ENCODE measurements around the gene POLR2M.

POLR2M gene

GRCh38 chr15:57706405-57707209, at the start of gene POLR2M:
TSS of gene POLR2M (plus strand) at chr15:57706714. CDS start at chr15:57706843, 129 bp downstream.
- peak; percentile 99 for DNase-seq (ENCODE audit: low spot score)

- no peak for DNase-seq (ENCODE audit: low spot score)
These were observed 48.9 kb upstream of the POLR2M start for GRCh38 chr15:57657619-57658018.

DNA sequence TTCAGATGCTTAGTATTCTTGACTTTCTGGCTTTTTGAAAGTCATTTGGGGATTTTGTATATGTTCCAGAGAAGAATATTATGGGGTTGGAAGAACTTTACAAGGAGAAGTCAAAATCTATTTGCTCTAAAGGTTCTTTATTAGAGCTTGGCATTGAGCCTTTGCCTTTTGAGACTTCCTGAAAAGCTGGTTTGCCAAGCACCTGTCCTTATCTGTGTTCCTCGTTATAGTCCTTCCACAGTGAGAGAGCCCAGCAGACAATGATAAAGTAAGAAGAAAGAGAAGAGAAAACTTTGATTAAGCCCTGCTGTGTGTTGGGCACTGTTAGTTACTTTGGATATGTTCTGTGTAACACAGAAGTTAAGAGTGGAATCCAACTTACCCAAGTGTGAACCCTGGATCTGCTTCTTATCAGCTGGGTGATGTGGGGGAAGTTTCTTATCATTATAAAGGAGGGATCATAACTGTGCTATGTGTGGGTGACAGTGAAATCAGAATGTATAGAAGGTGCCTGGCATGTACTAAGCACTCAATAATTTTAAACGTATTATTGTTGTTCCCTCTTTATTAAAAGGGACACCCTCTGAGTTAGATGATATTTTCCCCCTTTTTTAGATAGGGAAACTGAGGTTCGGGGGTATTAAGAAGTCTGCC, 44.3 kb upstream of the POLR2M start:
- DNase-seq (ENCODE audit: low spot score) = no peak

DNA sequence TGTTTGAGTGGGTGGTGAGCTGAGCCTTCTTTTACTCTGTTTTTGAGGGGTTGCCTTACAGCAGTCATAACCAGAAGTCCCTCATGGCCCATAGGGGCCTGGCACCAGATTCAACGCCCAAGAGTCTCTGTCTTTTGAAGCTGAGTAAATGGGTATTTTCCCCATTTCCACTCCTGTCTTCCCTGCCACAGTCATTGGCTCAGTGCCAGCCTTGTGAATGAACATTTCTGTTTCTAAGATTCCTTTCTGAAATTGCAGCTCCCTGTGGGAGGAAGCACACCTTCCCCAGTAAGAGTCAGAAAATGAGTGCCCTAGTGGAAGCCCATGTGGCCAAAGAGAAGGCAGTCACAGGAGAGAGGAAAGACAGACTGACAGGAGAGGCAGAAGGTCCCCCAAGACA, 43.7 kb upstream of the POLR2M start:
- DNase-seq (ENCODE audit: low spot score) = no peak

DNA sequence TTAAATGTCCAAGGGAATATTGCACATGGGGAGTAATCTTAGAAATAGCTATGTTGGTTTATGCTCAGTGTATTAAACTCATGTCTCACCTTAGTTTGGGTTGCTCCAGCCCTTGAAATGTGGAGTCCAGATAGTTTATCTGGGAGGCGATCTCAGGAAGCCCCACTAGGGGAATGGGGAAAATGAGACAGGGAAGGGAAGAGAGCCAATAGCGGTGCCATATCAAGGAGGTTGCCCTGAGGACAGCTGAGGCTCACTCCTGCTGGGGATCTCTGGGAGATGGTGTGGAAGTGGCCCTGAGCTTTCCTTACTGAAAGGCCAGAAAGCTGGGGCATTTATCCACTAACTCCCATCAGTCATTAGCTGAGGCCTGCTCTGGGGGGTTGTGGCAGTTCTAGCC, 43.3 kb upstream of the POLR2M start:
- no peak for DNase-seq (ENCODE audit: low spot score)

DNA sequence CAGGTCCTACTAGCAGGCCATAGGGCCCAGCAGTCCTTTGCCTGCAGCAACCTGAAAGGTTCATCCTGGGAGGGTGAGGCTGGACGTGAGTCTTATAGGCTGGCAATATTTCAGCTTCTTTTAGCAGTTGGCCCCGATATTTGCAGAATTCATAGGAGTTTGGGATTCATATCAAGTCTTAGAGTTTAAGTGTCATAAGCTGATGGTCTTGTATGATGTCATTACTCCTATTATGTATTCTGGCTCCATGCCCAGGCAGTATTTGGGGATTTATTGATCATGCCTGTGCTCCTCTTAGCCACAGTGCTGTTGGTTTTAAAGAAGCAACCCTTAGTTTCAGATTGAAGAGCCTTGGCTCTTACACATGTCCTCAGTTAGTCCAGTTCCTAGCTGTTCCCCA, 41.3 kb upstream of the POLR2M start:
- DNase-seq (ENCODE audit: low spot score) = no peak

DNA sequence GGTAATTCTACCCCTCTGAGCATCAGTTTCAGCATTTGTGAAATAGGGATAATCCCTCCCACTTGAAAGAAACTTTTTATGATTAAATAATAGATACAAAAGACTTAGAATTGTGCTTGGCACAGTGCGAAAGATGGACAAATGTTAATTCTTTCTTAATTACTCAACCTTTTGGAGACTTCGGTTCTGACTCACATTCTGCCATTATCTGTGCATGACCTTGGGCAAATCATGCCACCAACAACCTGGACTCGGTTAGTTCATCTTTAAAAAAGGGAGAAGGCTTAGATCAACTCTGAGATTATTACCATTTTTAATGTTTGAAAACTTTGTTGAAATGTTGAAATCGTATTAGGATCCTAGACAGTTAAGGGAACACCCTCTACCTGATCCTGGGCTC, 40.6 kb upstream of the POLR2M start:
- no peak for DNase-seq (ENCODE audit: low spot score)

DNA sequence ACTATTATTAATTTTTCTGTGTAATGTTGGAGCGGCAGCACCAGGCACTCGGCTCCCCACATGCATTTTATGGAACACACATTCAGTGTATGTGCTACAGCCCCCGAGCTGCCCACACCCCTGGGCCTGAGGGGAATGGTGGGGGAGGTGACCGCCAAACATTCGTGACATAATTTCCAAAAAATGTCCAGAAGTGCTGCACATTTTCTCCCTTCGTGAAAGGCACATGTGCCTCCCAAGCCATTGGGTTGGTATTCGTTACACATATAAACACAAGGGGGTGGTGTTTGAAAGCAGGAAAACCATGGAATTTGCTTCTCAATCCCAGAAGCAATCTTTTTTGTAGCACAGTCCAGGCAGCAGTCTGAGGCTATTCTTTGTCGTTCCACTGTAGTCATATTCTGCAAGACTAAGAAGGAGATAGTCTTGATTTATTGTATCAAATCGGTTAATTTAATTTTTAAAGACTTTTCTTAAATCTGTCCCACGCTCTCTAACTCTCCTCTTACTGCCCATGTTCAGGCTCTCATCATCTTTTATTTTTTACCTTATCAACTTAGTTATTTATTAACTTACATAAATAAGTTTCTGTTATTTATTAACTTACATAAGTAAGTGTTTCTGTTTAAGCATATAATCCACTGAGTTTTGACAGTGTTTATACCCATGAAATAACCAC, 39.2 kb upstream of the POLR2M start:
- DNase-seq (ENCODE audit: low spot score) = peak; percentile 49

DNA sequence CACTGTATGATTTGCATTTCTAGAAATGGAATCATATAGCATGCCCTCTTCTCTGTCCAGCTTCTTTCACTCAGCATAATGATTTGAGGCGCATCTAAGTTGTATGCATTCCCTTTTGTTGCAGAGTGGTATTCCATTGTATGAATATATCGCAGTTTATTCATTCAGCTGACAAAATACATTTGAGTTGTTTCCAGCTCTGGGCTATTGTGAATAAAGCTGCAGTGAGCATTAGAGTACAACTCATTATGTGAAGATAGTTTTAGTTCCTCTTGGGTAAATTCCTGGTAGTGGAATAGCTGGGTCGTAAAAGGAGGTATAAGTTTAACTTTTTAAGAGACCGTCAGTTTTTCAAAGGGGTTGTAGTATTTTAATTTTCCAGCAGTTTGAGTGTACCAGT, 38.5 kb upstream of the POLR2M start:
- no peak for DNase-seq (ENCODE audit: low spot score)

DNA sequence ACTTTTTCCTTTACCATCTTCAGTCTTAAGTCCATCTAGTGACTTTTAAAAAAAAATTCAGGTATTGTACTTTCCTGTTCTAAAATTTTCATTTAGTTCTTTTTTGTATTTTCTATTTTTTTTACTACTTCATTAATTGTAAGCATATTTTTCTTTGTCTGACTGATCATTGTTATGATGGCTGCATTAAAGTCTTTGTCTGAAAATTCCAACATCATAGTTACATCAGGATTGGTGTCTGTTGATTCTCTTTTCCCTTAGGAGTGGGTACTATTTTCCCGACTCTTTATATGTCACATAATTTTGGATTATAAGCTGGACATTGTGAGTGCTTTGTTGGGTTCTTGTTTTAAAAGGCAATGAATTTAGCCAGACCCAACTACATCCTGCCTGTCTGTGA, 34.9 kb upstream of the POLR2M start:
- DNase-seq (ENCODE audit: low spot score) = no peak

DNA sequence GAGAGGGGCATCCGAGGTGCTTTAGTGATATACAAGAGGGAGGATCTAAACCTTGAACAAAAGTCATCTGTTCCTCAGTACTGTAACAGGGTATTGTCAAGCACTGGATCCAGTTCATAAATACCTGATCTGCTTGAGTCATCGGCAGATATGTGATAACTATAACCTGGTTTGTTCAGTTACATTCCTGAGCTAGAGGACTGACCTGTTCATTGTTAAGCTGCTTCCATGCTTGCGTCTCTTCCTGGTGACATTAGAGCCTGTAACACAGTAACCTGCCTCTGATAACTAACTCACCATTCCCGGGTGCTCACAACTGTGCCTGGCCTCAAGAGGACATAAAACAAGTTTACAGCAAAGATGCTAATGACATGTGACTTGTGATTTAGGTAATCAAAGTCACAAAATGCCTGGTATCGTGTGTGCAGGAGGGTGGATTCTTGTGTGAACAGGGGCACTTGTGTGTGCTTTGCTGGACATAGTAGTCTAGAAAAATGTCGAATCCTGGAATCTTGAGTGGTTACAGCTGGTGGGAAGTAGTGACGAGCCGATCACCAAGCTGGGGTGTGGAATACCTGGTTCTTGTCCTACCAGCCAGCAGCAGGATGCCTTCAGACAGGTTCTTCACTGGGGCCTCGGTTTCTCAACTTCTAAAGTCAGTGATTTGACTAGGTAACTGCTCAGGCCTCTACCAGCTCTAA, 30.9 kb upstream of the POLR2M start:
- DNase-seq (ENCODE audit: low spot score) = no peak

DNA sequence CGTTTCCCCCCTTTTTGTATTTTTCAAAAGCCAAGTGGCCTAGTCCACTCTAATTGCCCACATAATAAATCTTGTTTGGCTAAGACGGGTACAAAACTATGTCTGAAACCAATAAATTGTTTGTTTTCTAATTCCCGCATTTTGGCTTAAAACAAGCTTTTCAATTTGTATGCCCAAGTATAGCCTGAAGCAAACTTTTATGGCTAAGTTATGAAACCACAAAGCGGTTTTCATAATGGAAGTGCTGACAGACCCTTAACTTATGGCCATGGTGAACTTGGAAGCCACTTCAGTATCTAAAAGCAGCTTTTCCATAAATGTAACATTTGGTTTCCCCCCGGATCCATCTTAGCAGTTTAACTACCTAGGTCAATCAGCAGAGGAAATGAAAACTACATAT, 29.9 kb upstream of the POLR2M start:
- DNase-seq (ENCODE audit: low spot score) = no peak

DNA sequence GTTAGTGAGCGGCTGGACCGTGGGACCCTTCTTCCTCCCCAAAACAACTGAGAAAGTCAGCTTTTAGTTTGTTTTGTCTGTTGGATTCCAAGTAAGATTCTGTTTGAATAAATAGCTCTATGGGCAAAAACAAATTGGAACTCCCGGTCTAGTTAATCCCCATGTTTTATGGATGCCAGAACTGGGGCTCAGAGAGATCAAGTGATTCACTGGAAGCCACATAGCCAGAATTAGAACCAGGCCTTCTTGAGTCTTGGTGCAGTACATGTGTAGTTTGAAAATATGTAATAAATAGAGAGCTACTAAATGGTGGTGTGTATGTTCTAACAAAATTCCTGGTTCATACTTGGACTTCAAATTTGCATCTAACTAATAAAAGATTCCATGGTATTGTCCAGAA, 29.3 kb upstream of the POLR2M start:
- no peak for DNase-seq (ENCODE audit: low spot score)

- DNase-seq (ENCODE audit: low spot score) = peak; percentile 80
These were observed 26.5 kb upstream of the POLR2M start for GRCh38 chr15:57680021-57680420.

GRCh38 chr15:57681011-57681410, 25.5 kb upstream of the POLR2M start:
- no peak for DNase-seq (ENCODE audit: low spot score)

- no peak for DNase-seq (ENCODE audit: low spot score)
These were observed 23.0 kb upstream of the POLR2M start for GRCh38 chr15:57683481-57683880.

DNA sequence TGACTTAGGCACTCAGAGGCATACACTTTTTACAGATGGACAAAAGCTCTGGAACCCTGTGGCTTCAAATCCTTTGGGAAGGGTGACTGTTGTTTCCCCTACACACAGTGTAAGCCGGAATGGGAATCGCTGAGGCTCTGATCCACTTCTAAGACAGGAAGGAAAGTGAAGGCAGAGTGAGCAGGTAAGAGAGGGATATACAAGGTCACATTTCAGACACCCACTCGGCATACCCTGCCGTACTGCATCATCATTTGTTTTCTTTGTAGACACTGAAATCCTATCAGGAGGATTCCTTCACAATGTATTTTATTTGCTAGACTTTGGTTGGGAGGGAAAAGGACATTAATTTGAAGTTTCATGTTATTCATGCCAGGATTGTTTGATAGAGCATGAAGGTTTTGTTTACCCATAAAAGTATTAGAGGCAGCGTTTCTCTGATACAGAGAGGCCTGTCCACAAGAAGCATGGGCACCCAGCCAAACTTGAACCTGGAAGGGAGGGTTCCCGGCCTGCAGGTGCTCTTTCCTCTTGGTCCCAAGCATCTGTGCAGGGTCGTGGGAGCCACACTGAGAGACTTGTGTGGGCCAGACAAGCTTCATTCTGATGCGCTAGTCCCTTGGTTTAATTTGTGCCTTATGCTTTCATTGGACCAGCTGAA, 21.9 kb upstream of the POLR2M start:
- no peak for DNase-seq (ENCODE audit: low spot score)

DNA sequence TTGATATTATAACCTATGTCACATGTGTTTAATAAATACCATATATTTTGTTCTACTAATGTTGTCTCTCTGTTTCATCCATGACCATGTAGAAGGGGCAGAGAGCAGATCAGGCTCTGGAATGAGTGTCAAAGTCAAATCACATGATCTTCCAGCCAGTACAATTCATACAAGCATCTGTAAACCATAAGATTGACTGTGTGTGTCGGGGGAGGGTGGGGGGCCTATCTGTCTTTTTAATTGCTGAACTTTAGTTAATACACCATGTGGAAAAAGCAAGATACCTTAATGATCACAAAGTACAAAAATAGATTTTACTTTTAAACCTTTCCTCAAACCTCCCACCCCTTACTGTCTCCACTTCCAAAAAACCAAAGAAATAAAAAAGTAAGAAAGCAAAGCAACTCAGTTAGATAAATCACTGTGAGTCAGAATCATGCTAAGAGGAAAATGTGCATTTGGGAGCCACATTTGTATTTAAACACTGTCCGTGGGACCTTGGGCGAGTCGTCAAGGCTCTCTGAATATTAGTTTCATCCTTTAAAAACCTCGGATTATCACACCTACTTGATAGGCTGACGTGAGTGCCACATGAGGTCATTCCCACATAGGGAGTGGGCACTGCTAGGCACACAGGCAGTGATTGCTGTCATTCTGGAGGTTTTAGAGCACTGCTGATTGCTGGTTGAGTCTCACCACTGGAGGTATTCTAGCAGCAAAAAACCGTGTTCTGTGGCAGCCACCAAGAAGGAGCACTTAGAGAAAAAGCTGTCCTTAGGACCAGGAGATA, 21.0 kb upstream of the POLR2M start:
- DNase-seq (ENCODE audit: low spot score) = no peak

DNA sequence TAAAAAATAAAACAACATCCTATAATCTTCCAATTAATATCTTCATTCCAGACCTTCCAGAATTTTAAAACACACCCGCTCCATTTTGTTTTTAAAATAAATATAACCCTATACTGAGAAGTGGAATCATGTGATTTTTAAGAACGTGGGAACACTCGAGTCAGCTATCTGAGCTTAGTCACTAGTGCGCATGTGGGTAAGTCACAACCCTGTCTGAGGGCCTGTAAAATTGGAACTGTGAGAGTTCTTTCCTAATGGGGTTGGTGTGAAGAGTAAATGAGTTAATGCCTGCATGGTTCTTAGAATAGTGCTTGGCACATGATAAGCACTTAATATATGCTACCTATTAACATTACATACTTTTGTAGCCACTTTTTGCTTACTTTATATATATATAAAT, 19.9 kb upstream of the POLR2M start:
- no peak for DNase-seq (ENCODE audit: low spot score)

DNA sequence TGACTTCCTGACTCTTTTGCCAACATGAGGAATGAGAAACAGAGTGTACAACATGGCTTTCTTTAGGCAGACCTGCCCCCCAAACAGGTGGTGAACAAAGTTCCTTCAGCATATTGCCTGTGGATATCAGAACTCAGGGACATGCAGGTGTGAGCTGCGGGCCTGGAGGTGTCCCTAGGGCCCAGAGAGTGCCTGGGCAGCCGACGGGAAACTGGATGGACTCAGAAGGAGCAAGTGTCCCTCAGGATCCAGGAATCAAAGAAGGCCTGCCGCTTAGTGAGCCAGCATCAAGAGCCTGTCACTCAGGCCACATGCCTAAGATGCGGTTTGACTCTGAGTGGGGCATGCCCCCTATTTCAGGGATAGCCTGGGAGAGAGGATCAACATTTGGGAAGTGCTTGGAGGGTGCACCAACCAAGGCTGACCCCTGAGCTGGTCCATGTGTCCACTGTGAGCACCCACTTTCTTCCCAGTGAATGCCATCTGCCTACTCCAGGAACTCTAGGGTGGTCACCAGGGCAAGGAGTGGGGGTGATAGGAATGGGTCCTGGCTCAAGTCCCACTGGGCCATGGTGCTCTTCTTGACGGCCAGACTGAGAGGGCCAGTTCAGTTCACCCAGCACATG, 16.1 kb upstream of the POLR2M start:
- DNase-seq (ENCODE audit: low spot score) = no peak

DNA sequence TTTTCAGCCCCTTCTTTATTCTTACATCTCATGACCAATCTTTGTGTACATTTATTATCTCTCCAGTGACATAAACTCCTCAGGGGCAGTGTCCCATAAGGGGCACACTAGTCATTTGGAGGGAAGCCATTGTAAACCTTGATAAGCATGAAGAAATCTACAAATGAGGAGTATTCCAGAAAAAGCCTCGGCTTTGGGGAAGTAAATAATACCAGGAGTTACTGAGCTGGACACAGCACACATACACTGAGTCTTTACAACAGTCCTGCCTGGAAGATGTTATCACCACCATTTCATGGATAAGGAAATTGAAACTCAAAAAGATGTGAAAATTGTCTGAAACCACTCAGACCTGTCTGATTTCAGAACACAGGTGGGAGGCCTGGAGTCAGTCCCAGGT, 15.4 kb upstream of the POLR2M start:
- no peak for DNase-seq (ENCODE audit: low spot score)
